Head of caudate nucleus (tissue), 42 donors: ENCODE measurements around the gene DCP2.

ENCODE experiments used
- DNase-seq, 42 donors: peaks; one replicate each; pipeline versions ENCODE4 v3.0.0 to v3.0.0-alpha.2; 2020 to 2021; ENCODE audit warnings: mixed read lengths in 7 of 42
- intact Hi-C: fragments of 100-400 bp; cut with DNase I; formaldehyde crosslinking; loops from one replicate; pipeline ENCODE4 v1.15.0; 2022

The DCP2 gene

DNA sequence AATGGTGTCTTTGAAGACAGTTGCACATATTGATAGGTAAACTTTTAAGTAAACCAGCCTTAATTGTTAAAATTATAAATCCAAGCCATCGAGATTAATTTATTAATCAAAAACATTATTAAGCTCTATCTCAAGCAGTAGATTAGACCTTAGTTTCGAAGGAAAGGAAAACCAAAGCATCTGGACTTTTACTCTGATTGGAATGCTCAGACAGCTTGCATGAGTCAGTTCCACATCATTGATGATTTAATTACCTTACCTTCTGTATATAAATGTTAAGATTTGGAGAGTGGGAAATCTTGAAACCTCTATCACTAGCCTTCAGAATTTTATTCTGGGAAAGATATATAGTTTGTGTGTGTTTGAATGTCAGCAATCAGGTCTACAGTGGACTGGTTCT lies 23.9 kb downstream of the DCP2 start:
- DNase-seq, result no peak
- intact Hi-C loops, result no loop called here

DNA sequence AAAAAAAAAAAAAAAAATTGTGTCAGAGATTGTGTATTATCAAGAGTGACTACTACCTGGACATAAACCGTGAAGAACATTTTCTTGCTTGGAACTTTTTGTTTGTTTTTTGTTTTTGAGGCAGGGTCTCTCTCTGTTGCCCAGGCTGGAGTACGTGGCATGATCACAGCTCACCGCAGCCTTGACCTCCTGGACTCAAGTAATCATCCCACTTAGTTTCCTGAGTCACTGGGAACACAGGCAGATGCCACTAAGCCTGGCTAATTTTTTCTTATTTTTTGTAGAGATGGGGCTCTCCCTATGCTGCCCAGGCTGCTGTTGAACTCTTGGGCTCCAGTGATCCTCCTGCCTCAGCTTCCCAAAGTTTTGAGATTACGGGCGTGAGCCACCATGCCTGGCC lies 25.8 kb downstream of the DCP2 start:
- no peak for DNase-seq

DNA sequence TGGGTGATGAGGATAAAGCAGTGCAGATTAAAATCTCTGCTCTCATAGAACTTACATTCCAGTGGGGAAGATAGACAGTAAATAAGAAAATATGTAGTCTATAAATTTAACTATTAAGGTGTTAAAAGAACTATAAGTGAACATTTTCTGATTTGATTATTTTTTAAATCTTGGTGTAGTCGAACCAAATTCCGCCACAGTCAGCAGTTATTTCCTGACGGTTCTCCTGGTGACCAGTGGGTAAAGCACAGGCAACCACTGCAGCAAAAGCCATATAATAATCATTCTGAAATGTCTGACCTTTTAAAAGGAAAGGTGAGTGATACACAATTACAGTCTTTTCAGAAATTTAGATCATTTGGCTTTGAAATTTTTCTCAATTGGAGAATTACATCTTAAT lies 27.2 kb downstream of the DCP2 start:
- intact Hi-C loops, result no loop called here
- DNase-seq, result no peak

More for the DNA sequence above, 25.8 kb downstream of the DCP2 start:
- intact Hi-C loops, result no loop called here

DNA sequence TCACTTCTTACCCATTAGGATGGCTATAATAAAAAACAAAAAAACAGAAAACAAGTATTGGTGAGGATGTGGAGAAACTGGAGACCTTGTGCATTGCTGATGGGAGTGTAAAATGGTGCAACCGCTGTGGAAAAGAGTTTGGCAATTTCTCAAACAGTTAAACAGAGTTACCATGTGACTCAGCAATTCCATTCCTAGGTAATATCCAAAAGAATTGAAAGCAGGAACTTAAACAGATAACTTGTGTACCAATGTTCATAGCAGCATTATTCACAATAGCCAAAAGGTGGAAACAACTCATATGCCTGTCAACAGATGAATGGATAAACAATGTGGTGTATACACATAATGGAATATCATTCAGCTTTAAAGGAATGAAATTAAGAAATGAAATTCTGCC lies 28.9 kb downstream of the DCP2 start:
- intact Hi-C loops, result no loop called here

DNA sequence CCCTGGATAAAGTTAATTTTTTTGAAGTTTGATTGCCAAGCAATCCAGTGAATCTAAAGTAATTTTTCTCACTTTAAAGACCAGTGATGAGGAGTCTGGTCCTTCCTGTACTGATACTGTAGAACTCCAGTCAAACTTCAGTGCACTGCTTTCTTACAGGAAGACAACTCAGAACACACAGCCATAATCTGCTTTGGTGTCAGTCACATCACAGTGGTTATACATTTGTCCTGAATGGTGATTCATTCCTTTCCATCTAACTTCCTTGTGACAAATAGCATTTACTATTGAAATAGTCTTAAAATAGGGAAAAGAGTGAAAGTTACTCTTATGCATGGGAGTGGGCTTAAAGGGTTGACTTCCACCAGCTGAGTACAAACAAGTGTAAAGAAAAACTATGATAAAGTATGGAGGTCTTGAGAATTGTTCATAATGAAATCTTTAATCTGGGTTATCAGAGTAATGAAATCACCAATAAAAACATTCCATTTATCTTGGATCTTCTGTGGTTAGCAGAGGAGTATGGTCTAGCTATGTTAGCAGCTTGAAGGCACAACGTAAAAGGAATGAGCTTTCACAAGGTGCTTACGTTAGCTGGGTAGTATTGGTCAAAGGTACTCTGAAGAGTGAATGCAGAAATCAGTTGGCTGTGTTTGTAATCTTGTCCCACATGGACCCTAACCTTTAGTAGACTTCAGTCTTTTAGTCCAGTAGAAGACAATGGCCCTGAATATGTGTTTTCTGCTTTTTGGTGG lies 41.5 kb downstream of the DCP2 start:
- intact Hi-C loops, result no loop called here
- DNase-seq, result no peak

More for the DNA sequence above, 28.9 kb downstream of the DCP2 start:
- DNase-seq, result no peak

DNA sequence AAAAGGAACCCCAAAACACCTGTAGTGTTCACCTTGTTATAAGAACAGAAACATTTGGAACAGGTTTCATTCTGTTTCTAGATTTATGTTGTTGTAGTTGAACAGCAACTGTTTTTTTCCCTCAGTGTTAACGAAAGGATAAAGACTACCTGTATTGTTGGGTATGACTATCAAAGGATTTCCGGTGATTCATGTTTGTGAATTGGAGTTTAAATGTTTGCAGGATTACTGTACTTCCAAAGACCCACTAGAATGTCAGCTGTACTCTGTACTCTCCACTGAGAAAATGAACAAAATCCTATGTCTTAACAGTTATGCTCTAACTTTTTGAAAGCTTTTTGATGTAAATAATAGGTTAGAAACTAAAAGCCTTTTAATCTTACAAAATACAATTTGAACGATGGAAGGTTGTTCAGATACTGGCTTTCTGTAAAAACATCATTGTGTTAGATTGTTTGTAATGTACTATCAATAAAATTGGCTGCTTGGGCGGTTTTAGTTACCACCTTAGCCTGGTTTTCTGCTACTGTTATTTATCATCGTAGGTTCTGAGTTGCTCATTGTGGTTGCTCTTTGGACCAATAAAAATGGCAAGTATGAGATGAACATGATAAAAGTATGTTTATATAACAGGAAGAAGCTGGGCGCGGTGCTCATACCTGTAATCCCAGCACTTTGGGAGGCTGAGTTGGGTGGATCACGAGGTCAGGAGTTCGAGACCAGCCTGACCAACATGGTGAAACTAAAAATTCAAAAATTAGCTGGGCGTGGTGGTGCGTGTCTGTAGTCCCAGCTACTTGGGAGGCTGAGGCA lies 44.1 kb downstream of the DCP2 start:
- intact Hi-C loops, result no loop called here
- DNase-seq, result no peak

DNA sequence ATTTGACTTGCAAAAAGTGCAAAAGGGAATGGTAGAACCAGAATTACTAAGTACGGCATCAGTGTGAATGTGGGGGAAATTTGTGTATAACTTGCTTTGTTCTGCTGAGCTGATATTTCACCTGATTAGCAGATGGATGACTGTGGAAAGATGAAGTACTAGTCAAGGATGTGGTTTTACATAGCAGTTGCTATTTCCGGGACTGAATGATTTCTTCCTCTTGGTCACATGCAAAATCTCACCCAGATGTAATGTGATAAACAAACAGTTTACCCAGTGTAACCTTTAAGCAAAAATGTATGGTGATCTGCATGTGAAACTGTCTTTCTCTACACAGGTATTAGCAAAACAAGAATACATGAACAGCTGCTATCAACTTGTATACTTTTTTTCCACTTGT lies 46.1 kb downstream of the DCP2 start:
- intact Hi-C loops, result no loop called here
- no peak for DNase-seq

DNA sequence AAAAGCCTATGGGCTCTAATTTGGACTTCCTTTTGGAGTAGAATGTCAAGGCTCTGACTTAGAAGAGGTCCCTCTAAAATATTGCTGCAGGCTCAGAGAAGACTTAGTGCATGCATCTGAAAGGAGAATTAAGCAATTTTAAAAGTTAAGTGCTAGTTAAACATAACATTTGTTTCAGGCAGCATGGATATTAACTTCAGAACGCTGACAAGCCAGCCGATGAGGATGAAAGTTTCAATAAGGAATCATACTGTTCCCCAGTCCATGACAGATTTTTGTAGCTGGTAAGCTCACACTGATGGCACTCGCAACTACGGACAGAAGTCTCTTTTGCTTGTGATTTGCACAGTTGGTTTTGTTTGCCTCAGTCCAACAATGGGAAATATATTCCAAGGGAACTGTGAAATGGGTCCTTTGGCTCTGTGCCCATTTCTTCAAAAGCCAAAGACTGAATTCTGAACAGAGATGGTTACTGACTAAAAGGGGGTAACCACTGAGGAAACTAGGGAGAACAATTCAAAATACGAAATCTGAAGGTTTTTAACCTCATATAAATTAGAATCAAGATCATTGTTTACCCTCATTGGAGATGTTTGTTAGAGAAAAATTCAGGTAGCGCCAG lies 47.6 kb downstream of the DCP2 start:
- intact Hi-C loops, result no loop called here
- no peak for DNase-seq

DNA sequence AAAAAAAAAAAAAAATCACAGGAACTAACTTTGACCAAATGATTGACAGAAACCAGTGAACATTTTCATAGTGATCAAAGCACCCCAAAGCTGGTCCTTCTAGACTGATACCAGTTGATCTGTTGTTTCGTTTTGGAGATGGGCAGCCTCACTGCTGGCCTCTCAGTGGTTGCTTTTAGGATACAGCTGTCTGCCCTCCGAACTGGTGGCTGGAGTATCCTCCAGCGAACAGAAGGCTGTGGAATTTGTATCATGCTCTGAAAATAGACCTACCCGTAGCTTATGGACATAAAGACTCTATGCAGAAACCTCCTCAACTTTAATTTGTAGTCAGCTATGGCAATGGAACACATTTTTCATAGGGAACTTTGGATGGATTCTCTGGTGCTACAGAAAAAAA lies 49.0 kb downstream of the DCP2 start:
- peak in 1 of 42 donors; percentile 9 for DNase-seq
- intact Hi-C loops, result no loop called here

DNA sequence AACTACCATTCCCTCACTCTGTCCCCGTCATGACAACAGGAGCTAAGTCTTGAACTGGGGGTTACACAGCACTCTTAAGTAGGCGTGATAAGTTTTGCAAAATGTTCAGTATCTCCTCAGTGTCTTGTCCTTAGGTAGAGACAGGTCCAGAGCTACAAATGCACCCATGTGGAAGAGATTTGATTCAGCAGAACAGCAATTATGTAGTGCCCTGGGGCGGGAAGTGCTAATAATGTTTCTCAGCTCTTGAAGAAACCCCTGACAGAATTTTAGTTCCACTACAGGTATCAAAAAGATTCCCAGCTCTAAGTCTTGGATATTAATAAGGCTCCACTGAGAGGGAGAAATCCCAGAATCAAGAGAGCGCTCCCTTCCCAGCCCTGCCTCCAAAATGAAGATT lies 49.6 kb downstream of the DCP2 start:
- intact Hi-C loops, result no loop called here
- peak in 1 of 42 donors; percentile 18 for DNase-seq

DNA sequence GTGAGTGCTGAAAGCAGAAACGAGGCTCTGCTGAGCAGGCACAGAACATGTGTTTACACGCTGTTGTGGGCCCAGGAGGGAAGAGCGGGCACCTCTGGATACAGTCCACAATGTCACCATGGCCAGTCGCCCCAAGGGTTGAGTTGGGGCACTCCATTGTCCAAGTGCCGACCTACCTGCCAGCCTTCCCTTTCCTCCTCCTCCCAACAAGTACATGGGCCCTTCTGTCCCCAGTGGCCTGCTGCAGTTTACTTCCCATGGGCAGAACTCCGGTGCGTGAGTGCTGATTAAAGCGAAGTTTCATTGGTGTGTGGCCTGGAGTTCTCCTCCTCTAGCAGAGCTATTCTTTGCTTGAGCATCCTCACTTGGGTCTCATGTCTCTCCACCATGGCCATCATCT lies 50.4 kb downstream of the DCP2 start:
- intact Hi-C loops, result no loop called here
- no peak for DNase-seq

DNA sequence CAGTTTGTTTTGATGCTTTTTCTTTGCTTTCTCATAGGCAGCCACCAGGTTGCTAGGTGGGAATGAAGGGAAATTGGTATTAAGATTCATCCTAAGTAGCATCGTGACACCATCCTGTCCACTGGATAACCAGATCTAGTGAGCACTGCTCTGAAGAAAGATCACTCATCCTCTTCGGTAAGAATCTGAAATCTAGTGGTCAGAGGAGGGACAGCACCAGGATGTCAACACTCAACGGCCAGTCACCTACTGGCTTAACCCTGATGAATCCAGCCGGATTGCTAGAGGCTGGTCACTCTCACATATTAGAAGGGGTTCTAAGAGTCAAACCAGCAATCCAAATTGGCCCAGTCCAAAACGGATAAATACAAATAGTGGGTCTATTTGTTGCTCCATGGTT lies 50.8 kb downstream of the DCP2 start:
- intact Hi-C loops, result no loop called here
- DNase-seq, result no peak

DNA sequence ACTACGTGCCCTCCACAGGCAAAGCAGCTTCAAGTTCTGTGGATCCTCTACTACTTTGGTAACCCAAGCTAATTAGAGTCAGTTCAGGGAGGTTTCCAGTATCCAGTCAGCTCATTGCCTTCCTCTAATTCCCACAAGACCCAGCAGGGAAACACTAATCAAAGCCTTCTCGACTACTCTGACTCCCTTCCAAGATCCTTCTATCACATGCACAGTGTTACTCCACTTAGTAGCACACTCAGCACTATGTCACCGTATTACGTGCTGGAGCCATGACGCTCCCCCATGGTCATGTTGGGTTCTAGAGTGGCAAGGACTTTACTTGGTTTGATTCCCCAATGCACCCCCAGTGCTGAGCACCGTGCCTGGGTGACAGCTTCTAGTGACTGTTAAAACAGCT lies 53.0 kb downstream of the DCP2 start:
- intact Hi-C loops, result no loop called here
- peak in 1 of 42 donors; percentile 33 for DNase-seq

DNA sequence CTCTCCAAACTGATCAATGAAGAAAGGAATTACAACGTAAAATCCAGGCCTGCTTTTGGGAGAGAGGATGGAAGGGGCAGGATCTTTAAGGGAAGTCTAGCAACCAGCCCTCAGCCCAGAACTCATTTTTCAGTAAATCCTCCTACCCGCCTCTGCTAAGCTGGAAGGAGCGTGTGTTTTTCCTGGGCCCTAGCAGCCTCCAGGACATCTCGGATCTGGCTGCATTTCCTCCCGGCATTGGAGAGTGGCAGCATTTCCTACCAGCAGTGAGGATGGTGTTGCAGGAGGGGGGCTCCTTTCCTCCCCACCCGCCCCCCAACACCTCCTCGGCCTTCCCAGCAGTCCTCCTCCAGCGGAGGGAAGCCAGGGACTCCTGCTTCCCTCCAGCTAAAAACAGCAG lies 54.5 kb downstream of the DCP2 start:
- intact Hi-C loops, result no loop called here
- DNase-seq, result peak in 1 of 42 donors; percentile 34

DNA sequence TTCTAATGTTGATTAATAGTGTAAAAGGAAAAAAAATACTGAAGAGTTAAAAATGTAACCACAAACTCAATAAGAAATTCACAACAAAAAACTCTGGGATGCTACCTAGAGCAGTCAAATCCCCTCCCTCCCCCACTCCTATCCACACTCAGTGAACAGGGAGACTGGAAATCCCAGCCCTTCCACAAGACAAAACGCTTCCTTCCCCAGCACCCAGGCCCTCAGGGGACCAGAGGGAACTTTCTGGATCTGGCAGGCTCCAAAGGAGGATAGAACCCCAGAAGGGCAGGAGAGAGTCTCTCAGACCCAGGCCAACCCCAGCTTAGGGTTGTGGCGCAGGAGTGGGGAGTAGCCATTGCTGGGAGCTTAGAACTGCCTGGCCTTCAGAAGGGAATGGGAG lies 55.0 kb downstream of the DCP2 start:
- intact Hi-C loops, result no loop called here
- DNase-seq, result peak in 1 of 42 donors; percentile 36

DNA sequence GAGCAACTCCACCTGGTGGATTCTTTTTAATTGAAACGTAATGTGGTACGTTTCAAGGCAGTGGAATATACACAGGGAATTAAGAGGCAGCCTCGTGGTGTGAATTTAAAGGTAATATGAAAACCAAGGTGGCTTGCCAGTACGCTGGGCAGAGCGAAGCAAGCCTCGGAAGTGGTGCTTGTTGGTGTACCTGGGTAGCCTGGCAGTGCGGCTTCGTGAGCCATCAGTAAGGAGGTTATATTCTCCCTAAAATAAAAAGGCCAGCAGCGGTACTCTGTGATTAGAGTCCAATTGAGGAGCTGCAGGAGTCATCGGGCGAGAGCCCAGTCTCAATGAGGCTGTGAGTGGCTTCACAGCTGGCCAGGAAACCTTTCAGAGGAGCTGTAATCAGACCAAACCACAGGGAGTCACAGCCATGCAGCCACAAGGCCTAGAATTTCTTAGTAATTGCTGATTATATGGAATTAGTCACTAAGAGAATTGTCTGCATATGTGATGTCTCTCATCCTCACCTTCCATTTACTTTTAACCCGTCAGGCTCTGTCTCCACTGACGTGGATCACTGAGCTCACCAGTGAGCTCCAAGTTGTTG lies 57.7 kb downstream of the DCP2 start:
- peak in 1 of 42 donors; percentile 35 for DNase-seq
- intact Hi-C loops, result no loop called here

DNA sequence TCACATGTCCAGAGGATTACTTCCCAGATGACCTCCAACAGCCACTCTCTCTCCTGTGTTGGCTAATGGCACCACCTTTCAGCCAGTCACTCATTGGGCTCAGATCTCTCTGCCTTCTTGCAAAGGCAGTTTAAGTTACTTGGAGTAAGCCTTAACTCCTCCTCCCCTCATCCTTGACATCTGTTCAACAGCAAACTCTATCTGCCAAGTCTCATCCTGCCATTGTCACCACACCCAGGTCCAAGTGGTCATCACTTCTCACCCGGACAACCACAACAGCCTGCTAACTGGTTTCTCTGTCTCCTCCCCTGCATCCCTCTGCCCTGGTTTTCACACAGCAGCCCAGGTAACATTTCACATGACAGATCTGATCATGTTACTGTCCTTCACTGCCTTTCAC lies 58.5 kb downstream of the DCP2 start:
- intact Hi-C loops, result no loop called here
- DNase-seq, result peak in 1 of 42 donors; percentile 18

DNA sequence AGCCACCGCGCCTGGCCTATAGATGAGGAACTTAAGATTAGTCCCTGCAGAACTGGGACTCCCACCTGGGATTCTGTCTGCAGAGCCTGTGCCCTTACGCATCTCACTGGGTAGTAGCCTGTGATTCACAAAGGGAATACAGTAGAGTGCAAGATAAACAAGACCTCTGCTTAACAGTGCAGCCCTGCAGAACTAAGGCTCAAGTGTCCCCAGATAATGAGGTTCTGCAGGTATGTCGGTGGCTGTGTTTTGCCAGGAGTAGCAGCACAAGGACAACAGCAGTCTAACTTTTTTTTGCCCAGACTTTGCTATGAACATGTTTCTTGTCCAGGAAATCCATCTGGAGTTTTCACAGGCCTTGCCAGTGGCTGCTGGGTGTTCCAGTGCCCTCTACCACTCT lies 59.7 kb downstream of the DCP2 start:
- intact Hi-C loops, result no loop called here
- peak in 1 of 42 donors; percentile 36 for DNase-seq

DNA sequence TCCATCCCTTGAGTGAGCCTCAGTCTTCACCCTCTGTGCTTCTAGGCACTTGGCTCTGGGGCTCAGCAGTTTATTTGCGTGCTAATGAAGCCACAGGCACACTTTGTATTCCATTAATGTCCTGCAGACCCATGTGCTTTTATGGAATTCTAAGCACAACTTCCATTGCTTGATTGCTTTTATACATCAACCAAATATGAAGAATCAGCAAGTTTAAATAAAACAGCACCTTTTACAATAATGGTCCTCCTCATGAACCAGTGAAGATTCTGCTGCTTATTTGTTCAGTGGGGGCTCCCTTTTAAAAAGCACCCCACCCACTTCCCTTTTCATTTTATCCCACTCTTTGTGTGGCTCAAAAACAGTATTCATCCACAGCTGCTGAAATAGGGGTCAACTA lies 60.2 kb downstream of the DCP2 start:
- peak in 1 of 42 donors; percentile 22 for DNase-seq

DNA sequence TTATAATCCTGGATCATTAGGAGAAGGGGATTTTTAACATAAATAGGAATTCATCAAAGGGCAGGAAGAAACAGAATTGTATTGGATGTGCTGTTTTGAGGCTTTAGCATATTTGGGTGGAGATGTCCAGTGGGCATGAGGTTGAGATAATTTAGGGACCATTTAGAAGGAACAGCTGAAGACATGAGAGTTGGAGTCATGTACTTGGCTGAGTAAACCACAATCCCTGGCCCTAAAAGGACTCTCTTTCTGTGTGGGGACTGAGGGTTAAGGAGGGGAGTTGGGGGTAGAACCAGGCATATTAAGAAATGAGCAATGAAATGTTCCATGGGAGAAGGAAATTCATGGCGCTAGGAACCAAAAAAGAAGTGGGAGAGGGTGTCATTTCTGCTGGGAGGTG lies 61.5 kb downstream of the DCP2 start:
- intact Hi-C loops, result no loop called here
- peak in 1 of 42 donors; percentile 4 for DNase-seq

More for the DNA sequence above, 60.2 kb downstream of the DCP2 start:
- intact Hi-C loops, result no loop called here
